Ovary (tissue), 3 donors: Measurements from ENCODE around the gene DGKG.

Experiments used
- EP300 ChIP-seq: sonication (generic); formaldehyde crosslinking; IDR thresholded peaks from one replicate; pipeline ENCODE4 v1.6.1; 2017; ENCODE audit warnings: antibody characterized with exemption
- TF ChIP-seq, protein P1 (sequence below), 3 donors: fragments of 450-650 bp in 2 of 3; fragments of 200-600 bp in 1 of 3; IDR thresholded peaks; one replicate each; pipeline versions ENCODE4 v1.5.1 to v1.8.0; 2016 to 2022; ENCODE audit warnings: antibody characterized with exemption in 3 of 3, mild to moderate bottlenecking in 1 of 3
- donor health status: DM: no; HTN: no; CAD: no.

DNA sequence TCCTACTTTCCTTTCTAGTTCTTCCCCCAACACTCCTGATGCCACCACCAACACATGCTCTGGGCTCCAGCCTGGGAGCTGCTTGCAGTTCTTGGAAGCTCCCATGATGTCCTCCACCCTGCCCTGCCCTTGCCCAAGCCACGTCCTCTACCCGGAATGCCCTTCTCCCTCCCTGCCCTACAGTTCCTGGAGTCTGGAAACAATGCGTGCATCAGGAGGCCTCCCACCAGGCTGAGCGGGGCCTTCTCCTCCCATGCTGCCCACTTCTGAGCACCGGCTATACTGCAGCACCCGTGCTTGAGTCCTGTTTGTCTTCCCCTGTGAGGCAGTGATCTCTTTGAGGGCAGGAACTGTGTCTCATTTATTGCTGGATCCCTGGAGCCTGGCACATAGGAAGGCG lies 44.6 kb downstream of the DGKG start:
- TF ChIP-seq, protein P1, sequence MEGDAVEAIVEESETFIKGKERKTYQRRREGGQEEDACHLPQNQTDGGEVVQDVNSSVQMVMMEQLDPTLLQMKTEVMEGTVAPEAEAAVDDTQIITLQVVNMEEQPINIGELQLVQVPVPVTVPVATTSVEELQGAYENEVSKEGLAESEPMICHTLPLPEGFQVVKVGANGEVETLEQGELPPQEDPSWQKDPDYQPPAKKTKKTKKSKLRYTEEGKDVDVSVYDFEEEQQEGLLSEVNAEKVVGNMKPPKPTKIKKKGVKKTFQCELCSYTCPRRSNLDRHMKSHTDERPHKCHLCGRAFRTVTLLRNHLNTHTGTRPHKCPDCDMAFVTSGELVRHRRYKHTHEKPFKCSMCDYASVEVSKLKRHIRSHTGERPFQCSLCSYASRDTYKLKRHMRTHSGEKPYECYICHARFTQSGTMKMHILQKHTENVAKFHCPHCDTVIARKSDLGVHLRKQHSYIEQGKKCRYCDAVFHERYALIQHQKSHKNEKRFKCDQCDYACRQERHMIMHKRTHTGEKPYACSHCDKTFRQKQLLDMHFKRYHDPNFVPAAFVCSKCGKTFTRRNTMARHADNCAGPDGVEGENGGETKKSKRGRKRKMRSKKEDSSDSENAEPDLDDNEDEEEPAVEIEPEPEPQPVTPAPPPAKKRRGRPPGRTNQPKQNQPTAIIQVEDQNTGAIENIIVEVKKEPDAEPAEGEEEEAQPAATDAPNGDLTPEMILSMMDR (IDR thresholded peaks at IDR 0.05), result no peak
- no peak for TF ChIP-seq EP300
